WTC11 (cell line): Measurements from ENCODE around the gene SLC2A1. TPM values are rescaled to one million over a fixed set of nuclear protein-coding genes. Genes with fewer than 3 reads are reported as not detected.
A peak's percentile ranks its signal among the peaks of the same experiment; 100 is the strongest.

Experiments used
- ATAC-seq: fragments of 200-7000 bp; cut with Tn5 transposase; 2 replicates; pipeline ENCODE4 v1.10.0; 2021; ENCODE audit warnings: mild to moderate bottlenecking, moderate library complexity
- CTCF ChIA-PET: fragments of 300-600 bp; sonication (Branson Sonifier 250); formaldehyde crosslinking; loops from one replicate; lab custom pipeline; 2021; ENCODE audit warnings: antibody characterized with exemption; lab: Charles Lee
- POLR2A ChIA-PET: fragments of 350-600 bp; sonication (Branson Sonifier 250); formaldehyde crosslinking; loops from one replicate; lab custom pipeline; 2021; ENCODE audit warnings: antibody characterized with exemption; lab: Charles Lee
- DNase-seq: peaks from one replicate; pipeline ENCODE4 v3.0.0; 2021; ENCODE audit warnings: low spot score
- H3K27ac Mint-ChIP-seq: 2 replicates; pipeline ENCODE4 v1.8.0; 2021; ENCODE audit warnings: mixed read lengths
- H3K27me3 Mint-ChIP-seq: 2 replicates; pipeline ENCODE4 v1.8.0; 2021; ENCODE audit warnings: low read depth, mild to moderate bottlenecking, moderate library complexity, mixed read lengths
- H3K36me3 Mint-ChIP-seq: 2 replicates; pipeline ENCODE4 v1.8.0; 2021; ENCODE audit warnings: mixed read lengths
- H3K4me1 Mint-ChIP-seq: 2 replicates; pipeline ENCODE4 v1.8.0; 2022; ENCODE audit warnings: mixed read lengths
- H3K4me3 Mint-ChIP-seq: 2 replicates; pipeline ENCODE4 v1.8.0; 2021; ENCODE audit warnings: mild to moderate bottlenecking, moderate library complexity, mixed read lengths
- H3K9me3 Mint-ChIP-seq: 2 replicates; pipeline ENCODE4 v1.8.0; 2021; ENCODE audit warnings: mixed read lengths
- ATF1 ChIP-seq: sonication (generic); formaldehyde crosslinking; IDR thresholded peaks from 2 replicates; pipeline ENCODE4 v1.8.1; 2023; ENCODE audit warnings: mild to moderate bottlenecking, moderate library complexity, missing genetic modification reagents
- CREM ChIP-seq: sonication (generic); formaldehyde crosslinking; IDR thresholded peaks from 2 replicates; pipeline ENCODE4 v1.8.1; 2022; ENCODE audit warnings: mild to moderate bottlenecking, missing genetic modification reagents, moderate library complexity
- EMX1 ChIP-seq: fragments of 250-450 bp; sonication (Bioruptor Pico); IDR thresholded peaks from 2 replicates; pipeline ENCODE4 v1.8.0; 2021; ENCODE audit warnings: mild to moderate bottlenecking
- ESRRA ChIP-seq: sonication (generic); formaldehyde crosslinking; IDR thresholded peaks from 2 replicates; pipeline ENCODE4 v1.8.1; 2022; ENCODE audit warnings: mild to moderate bottlenecking, missing genetic modification reagents, borderline replicate concordance
- GABPB1 ChIP-seq: sonication (generic); formaldehyde crosslinking; IDR thresholded peaks from 2 replicates; pipeline ENCODE4 v1.8.1; 2023; ENCODE audit warnings: mild to moderate bottlenecking, missing genetic modification reagents
- IRF2 ChIP-seq: sonication (generic); formaldehyde crosslinking; IDR thresholded peaks from 2 replicates; pipeline ENCODE4 v1.8.0; 2022; ENCODE audit warnings: low read depth, missing genetic modification reagents, borderline replicate concordance
- JAZF1 ChIP-seq: fragments of 250-450 bp; sonication (Bioruptor Pico); IDR thresholded peaks from 2 replicates; pipeline ENCODE4 v1.9.0; 2021; ENCODE audit warnings: moderate library complexity, mild to moderate bottlenecking, inconsistent platforms
- MXD4 ChIP-seq: fragments of 250-450 bp; sonication (Bioruptor Pico); IDR thresholded peaks from 2 replicates; pipeline ENCODE4 v1.8.0; 2021; ENCODE audit warnings: mild to moderate bottlenecking, moderate library complexity, borderline replicate concordance
- NFYB ChIP-seq: sonication (generic); formaldehyde crosslinking; conservative IDR thresholded peaks from 2 replicates; pipeline ENCODE4 v1.8.0; 2022; ENCODE audit warnings: low read depth, missing genetic modification reagents
- OVOL2 ChIP-seq: fragments of 250-450 bp; sonication (Bioruptor Pico); IDR thresholded peaks from 2 replicates; pipeline ENCODE4 v1.9.0; 2021; ENCODE audit warnings: mild to moderate bottlenecking, borderline replicate concordance
- RELA ChIP-seq: sonication (generic); formaldehyde crosslinking; IDR thresholded peaks from 2 replicates; pipeline ENCODE4 v1.8.1; 2022; ENCODE audit warnings: missing genetic modification reagents, mild to moderate bottlenecking, borderline replicate concordance
- RORB ChIP-seq: fragments of 250-450 bp; sonication (Bioruptor Pico); IDR thresholded peaks from 2 replicates; pipeline ENCODE4 v1.9.0; 2021; ENCODE audit warnings: mild to moderate bottlenecking
- SMAD3 ChIP-seq: sonication (generic); formaldehyde crosslinking; IDR thresholded peaks from 2 replicates; pipeline ENCODE4 v1.8.0; 2022; ENCODE audit warnings: missing genetic modification reagents, mild to moderate bottlenecking, borderline replicate concordance
- SOX15 ChIP-seq: fragments of 250-450 bp; sonication (Bioruptor Pico); IDR thresholded peaks from 2 replicates; pipeline ENCODE4 v1.9.0; 2021; ENCODE audit warnings: mild to moderate bottlenecking
- TEAD4 ChIP-seq: sonication (generic); formaldehyde crosslinking; IDR thresholded peaks from 2 replicates; pipeline ENCODE4 v1.8.0; 2022; ENCODE audit warnings: mild to moderate bottlenecking, missing genetic modification reagents
- ZNF121 ChIP-seq: sonication (generic); formaldehyde crosslinking; IDR thresholded peaks from 2 replicates; pipeline ENCODE4 v1.8.0; 2023; ENCODE audit warnings: missing genetic modification reagents
- ZNF138 ChIP-seq: sonication (generic); formaldehyde crosslinking; conservative IDR thresholded peaks from 2 replicates; pipeline ENCODE4 v1.8.1; 2022; ENCODE audit warnings: mild to moderate bottlenecking, moderate library complexity, missing genetic modification reagents
- ZNF317 ChIP-seq: sonication (generic); formaldehyde crosslinking; IDR thresholded peaks from 2 replicates; pipeline ENCODE4 v1.8.1; 2023; ENCODE audit warnings: low read depth, mild to moderate bottlenecking, moderate library complexity, missing genetic modification reagents, borderline replicate concordance
- total RNA-seq: library from RNA; stranded (reverse); gene quantifications from 3 replicates; pipeline ENCODE4 v1.2.3, GENCODE V29; 2021
- TF ChIP-seq, protein P1 (sequence below): sonication (generic); formaldehyde crosslinking; IDR thresholded peaks from 2 replicates; pipeline ENCODE4 v1.8.1; 2022; ENCODE audit warnings: missing genetic modification reagents, borderline replicate concordance
- TF ChIP-seq, protein P2 (sequence below): sonication (generic); formaldehyde crosslinking; IDR thresholded peaks from 2 replicates; pipeline ENCODE4 v1.8.1; 2022; ENCODE audit warnings: mild to moderate bottlenecking, moderate library complexity, missing genetic modification reagents
- TF ChIP-seq, protein P3 (sequence below): sonication (generic); formaldehyde crosslinking; IDR thresholded peaks from 2 replicates; pipeline ENCODE4 v1.8.1; 2023; ENCODE audit warnings: mild to moderate bottlenecking, missing genetic modification reagents
- TF ChIP-seq, protein P4 (sequence below): sonication (generic); formaldehyde crosslinking; IDR thresholded peaks from 2 replicates; pipeline ENCODE4 v1.8.1; 2022; ENCODE audit warnings: low read depth, mild to moderate bottlenecking, moderate library complexity, missing genetic modification reagents, borderline replicate concordance
- TF ChIP-seq, protein P5 (sequence below): fragments of 250-450 bp; sonication (Bioruptor Pico); conservative IDR thresholded peaks from 2 replicates; pipeline ENCODE4 v1.9.0; 2021; ENCODE audit warnings: mild to moderate bottlenecking

SLC2A1 gene
- total RNA-seq, 1 experiment from 2014 or later: 215 TPM

DNA sequence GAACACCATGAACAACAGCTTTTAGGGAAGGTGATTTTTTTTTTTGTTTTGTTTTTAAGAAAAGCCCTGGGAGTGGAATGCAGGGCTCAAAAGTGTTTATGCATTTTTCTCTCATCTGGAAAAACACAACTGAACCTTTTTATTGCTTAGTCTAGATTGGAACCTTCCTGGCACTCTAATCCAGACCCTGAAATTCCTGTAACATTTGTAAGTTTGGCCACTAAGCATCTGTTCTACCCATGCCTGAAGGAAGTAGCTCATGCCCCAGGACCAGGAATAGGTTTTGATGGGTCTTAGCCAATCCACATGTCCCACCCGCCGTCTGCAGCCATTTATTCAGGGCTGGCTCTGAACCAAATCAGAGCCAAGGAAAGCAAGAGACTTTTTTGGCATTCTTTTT, 39.7 kb upstream of the SLC2A1 start (continued):
- TF ChIP-seq EMX1 (CRISPR knock-in tag): no peak
- TF ChIP-seq ZNF317 (CRISPR knock-in tag): no peak
- TF ChIP-seq TEAD4 (CRISPR knock-in tag): no peak
- TF ChIP-seq, protein P1, sequence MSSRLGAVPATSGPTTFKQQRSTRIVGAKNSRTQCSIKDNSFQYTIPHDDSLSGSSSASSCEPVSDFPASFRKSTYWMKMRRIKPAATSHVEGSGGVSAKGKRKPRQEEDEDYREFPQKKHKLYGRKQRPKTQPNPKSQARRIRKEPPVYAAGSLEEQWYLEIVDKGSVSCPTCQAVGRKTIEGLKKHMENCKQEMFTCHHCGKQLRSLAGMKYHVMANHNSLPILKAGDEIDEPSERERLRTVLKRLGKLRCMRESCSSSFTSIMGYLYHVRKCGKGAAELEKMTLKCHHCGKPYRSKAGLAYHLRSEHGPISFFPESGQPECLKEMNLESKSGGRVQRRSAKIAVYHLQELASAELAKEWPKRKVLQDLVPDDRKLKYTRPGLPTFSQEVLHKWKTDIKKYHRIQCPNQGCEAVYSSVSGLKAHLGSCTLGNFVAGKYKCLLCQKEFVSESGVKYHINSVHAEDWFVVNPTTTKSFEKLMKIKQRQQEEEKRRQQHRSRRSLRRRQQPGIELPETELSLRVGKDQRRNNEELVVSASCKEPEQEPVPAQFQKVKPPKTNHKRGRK: no peak
- no peak for TF ChIP-seq SMAD3
- TF ChIP-seq SOX15: no peak
- TF ChIP-seq RELA (CRISPR knock-in tag): no peak
- no peak for TF ChIP-seq OVOL2 (CRISPR knock-in tag)
- TF ChIP-seq MXD4 (CRISPR knock-in tag): no peak
- no peak for TF ChIP-seq ESRRA (CRISPR knock-in tag)
- TF ChIP-seq JAZF1 (CRISPR knock-in tag): no peak
- TF ChIP-seq, all 79 proteins: peak for 0

DNA sequence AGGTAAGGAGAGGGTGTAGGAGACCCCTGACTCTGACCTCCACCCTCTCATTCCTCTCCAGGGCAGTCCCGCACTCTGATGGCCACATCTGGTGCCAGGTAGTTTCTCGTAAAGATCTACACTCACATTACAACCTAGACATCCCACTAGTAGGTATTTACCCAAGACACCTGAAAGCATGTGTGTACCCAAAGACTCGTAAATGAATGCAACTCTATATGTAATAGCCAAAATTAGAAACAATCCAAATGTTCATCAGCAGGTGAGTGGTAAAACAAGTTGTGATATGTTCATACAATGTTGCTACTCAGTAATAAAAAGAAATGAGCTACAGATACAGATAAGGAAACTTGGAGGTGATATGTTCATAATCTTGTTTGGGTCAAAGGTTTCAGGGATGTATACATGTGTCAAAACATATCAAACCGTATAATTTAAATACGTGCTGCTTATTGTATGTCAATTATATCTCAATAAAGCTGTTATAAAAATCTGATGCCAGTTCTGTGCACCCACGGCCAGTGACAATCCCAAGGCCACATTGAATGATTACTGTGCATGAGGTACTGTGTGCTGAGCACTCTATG, 37.8 kb upstream of the SLC2A1 start:
- CTCF ChIA-PET: interaction anchor here (1.0 kb wide), 1 partner anchor 77 kb away, joined by 4 read pairs; no protein-coding TSS in a partner anchor
- no peak for ATAC-seq
- H3K4me1 Mint-ChIP-seq: peaks cover 34% of the 10 kb centered on the region

DNA sequence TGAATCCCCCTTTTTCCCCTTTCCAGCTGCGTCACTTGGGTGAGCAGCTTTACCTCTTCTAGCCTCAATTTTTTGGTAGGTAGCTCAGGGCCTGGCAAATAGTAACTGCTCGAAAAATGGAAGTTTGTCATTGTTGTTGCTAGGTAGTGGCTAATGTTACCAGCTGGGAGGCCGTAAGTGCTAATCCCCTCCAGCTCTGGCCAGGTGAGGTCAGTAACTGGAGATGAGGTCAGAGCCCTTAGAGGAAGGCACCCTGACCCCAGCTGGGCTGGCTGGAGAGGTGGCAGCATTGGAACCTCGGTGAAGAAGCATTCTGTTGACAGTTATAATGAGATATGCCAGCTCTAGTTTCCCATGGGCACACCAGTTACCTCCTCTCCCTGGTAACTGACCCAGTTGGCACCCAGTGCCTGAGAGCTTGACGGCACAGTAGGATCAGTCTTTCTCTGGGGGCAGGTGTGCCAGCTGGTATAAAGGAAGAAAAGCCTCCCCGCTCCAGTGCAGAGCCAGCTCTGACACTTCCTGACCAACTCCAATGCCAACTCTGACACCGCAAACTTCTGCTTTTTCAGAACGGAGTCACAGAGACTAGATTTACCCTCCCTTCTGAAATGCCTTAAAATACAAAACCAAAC, 35.0 kb upstream of the SLC2A1 start:
- no peak for TF ChIP-seq ATF1 (CRISPR knock-in tag)
- TF ChIP-seq ZNF138 (CRISPR knock-in tag): no peak
- no peak for TF ChIP-seq GABPB1
- TF ChIP-seq, protein P2, sequence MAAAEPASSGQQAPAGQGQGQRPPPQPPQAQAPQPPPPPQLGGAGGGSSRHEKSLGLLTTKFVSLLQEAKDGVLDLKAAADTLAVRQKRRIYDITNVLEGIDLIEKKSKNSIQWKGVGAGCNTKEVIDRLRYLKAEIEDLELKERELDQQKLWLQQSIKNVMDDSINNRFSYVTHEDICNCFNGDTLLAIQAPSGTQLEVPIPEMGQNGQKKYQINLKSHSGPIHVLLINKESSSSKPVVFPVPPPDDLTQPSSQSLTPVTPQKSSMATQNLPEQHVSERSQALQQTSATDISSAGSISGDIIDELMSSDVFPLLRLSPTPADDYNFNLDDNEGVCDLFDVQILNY (CRISPR knock-in tag): no peak
- TF ChIP-seq, protein P3, sequence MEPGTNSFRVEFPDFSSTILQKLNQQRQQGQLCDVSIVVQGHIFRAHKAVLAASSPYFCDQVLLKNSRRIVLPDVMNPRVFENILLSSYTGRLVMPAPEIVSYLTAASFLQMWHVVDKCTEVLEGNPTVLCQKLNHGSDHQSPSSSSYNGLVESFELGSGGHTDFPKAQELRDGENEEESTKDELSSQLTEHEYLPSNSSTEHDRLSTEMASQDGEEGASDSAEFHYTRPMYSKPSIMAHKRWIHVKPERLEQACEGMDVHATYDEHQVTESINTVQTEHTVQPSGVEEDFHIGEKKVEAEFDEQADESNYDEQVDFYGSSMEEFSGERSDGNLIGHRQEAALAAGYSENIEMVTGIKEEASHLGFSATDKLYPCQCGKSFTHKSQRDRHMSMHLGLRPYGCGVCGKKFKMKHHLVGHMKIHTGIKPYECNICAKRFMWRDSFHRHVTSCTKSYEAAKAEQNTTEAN (CRISPR knock-in tag): no peak
- no peak for TF ChIP-seq CREM (CRISPR knock-in tag)
- no peak for TF ChIP-seq SMAD3
- TF ChIP-seq, protein P4, sequence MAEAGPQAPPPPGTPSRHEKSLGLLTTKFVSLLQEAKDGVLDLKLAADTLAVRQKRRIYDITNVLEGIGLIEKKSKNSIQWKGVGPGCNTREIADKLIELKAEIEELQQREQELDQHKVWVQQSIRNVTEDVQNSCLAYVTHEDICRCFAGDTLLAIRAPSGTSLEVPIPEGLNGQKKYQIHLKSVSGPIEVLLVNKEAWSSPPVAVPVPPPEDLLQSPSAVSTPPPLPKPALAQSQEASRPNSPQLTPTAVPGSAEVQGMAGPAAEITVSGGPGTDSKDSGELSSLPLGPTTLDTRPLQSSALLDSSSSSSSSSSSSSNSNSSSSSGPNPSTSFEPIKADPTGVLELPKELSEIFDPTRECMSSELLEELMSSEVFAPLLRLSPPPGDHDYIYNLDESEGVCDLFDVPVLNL (CRISPR knock-in tag): no peak
- TF ChIP-seq NFYB: no peak
- no peak for TF ChIP-seq RORB (CRISPR knock-in tag)
- Mint-ChIP-seq H3K36me3 (peaks cover 4% of the 10 kb centered on the region; the same call in 1 of the 2 replicates), H3K27me3 (no peaks in the 10 kb centered on the region), H3K27ac (peak overlapping the region; percentile 80), H3K4me1 (peaks cover 34% of the 10 kb centered on the region), H3K9me3 (no peaks in the 10 kb centered on the region; the same call in 1 of the 2 replicates), H3K4me3 (no peak overlapping the region)
- ATAC-seq (no peak; the same call in 1 of the 2 replicates), DNase-seq (no peak)
- ChIA-PET POLR2A (interaction anchor here (0.8 to 1.0 kb wide), 2 partner anchors 12 to 15 kb away, joined by 3 to 4 read pairs; no protein-coding TSS in a partner anchor), CTCF (interaction anchor here (1.1 kb wide), 1 partner anchor 71 kb away, joined by 3 read pairs; no protein-coding TSS in a partner anchor)

More for the DNA sequence above, 37.8 kb upstream of the SLC2A1 start:
- DNase-seq: no peak
- TF ChIP-seq SMAD3 (no peak), TEAD4 (CRISPR knock-in tag) (no peak), ZNF121 (no peak), IRF2 (CRISPR knock-in tag) (no peak)
- TF ChIP-seq, protein P5, sequence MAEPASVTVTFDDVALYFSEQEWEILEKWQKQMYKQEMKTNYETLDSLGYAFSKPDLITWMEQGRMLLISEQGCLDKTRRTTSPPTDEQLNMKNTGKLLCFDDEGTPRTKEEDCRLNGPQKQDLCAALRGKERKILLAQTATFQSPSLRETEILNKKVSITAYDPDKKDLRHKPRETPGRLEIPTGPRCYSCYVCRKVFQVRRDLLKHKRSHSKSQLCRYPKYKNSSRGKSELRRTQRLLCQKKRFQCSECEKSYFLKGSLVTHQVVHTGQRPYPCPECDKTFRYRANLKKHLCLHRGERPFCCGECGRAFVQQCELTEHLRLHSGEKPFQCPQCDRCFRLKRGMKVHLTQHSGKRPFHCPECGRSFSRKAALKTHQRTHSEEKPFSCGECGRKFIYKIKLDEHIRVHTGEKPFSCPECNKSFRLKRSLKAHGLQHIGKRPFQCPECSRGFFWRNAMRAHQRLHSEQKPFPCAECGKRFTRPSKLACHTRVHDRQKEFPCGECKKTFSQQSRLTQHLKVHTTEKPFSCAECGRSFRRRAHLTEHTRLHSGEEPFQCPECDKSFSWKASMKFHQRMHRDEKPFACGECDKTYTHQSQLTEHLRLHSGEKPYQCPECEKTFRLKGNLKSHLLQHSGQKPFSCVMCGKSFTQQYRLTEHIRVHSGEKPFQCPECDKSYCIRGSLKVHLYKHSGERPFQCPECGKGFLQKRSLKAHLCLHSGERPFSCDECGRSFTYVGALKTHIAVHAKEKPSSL (CRISPR knock-in tag): no peak
- Mint-ChIP-seq H3K27me3 (no peaks in the 10 kb centered on the region), H3K27ac (peak overlapping the region; percentile 39), H3K36me3 (peaks cover 6% of the 10 kb centered on the region), H3K4me3 (no peak overlapping the region), H3K9me3 (peaks cover 4% of the 10 kb centered on the region)
- POLR2A ChIA-PET: interaction anchor here (1.0 to 1.7 kb wide), 2 partner anchors 9 to 12 kb away, joined by 3 to 5 read pairs; no protein-coding TSS in a partner anchor
